Tibial nerve (tissue), 3 donors: ENCODE results near the gene DPP7.

Source experiments
- POLR2A ChIP-seq, 2 donors: fragments of 450-650 bp; IDR thresholded peaks; one replicate each; pipeline ENCODE4 v1.6.1; 2017; ENCODE audit warnings: antibody characterized with exemption in 2 of 2, mild to moderate bottlenecking in 2 of 2, moderate library complexity in 2 of 2
- TF ChIP-seq, protein P1 (sequence below), 5 experiments: fragments of 200-600 bp in 3 of 5; fragments of 450-650 bp in 2 of 5; sonication (generic) in 3 of 5; IDR thresholded peaks; one replicate each; pipeline ENCODE4 v1.5.1; 2016 to 2019; ENCODE audit warnings: antibody characterized with exemption in 5 of 5, mild to moderate bottlenecking in 3 of 5, moderate library complexity in 2 of 5

DNA sequence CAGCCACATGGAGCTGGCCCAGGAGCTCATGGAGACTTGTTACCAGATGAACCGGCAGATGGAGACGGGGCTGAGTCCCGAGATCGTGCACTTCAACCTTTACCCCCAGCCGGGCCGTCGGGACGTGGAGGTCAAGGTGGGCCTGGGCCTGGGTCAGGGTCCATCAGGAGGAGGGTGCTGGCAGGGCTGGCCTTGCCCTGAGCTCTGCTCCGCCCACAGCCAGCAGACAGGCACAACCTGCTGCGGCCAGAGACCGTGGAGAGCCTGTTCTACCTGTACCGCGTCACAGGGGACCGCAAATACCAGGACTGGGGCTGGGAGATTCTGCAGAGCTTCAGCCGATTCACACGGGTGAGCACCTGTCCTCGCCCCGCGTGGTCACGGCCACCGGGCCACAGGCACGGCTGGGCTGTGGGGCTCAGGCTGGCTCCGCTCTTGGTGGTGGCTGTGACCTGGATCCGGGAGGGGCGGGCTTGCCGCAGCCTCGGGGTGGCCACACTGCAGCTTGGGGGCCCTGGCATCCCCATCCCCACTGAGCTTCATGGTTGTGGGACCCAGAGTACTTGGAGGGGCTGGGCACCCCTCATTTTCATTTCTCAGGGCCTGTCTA lies 7.1 kb downstream of the DPP7 start:
- TF ChIP-seq POLR2A (IDR thresholded peaks at IDR 0.05), result no peak
- TF ChIP-seq, protein P1, sequence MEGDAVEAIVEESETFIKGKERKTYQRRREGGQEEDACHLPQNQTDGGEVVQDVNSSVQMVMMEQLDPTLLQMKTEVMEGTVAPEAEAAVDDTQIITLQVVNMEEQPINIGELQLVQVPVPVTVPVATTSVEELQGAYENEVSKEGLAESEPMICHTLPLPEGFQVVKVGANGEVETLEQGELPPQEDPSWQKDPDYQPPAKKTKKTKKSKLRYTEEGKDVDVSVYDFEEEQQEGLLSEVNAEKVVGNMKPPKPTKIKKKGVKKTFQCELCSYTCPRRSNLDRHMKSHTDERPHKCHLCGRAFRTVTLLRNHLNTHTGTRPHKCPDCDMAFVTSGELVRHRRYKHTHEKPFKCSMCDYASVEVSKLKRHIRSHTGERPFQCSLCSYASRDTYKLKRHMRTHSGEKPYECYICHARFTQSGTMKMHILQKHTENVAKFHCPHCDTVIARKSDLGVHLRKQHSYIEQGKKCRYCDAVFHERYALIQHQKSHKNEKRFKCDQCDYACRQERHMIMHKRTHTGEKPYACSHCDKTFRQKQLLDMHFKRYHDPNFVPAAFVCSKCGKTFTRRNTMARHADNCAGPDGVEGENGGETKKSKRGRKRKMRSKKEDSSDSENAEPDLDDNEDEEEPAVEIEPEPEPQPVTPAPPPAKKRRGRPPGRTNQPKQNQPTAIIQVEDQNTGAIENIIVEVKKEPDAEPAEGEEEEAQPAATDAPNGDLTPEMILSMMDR (IDR thresholded peaks at IDR 0.05), result no peak
